HEK293T (cell line): Measurements from ENCODE around the gene MSH3.

Source experiments
- CTCF ChIA-PET: fragments of 350-600 bp; formaldehyde crosslinking; extraction: SDS; loops from one replicate; lab custom pipeline; 2021; ENCODE audit warnings: antibody characterized with exemption, inconsistent platforms; lab: Yijun Ruan, JAX
- POLR2A ChIA-PET: fragments of 350-600 bp; formaldehyde crosslinking; extraction: SDS; loops from one replicate; lab custom pipeline; 2020; ENCODE audit warnings: antibody characterized with exemption, inconsistent platforms; lab: Yijun Ruan, JAX
- DNase-seq: peaks from one replicate; pipeline ENCODE4 v3.0.0; 2012; ENCODE audit warnings: mixed read lengths; ENCODE audit errors: extremely low spot score
- ARNT ChIP-seq: fragments of 450-650 bp; IDR thresholded peaks from 2 replicates; pipeline ENCODE4 v1.6.1; 2017; ENCODE audit warnings: mild to moderate bottlenecking
- BHLHE40 ChIP-seq: fragments of 450-650 bp; IDR thresholded peaks from 2 replicates; pipeline ENCODE4 v1.6.1; 2016; ENCODE audit warnings: mild to moderate bottlenecking, moderate library complexity, borderline replicate concordance
- CTBP1 ChIP-seq: fragments of 450-650 bp; IDR thresholded peaks from 2 replicates; pipeline ENCODE4 v1.6.1; 2016; ENCODE audit warnings: borderline replicate concordance
- ELF4 ChIP-seq: fragments of 450-650 bp; IDR thresholded peaks from 2 replicates; pipeline ENCODE4 v1.6.1; 2017; ENCODE audit warnings: antibody characterized with exemption
- FOXA1 ChIP-seq: fragments of 450-650 bp; IDR thresholded peaks from 2 replicates; pipeline ENCODE4 v1.6.1; 2016; ENCODE audit warnings: mild to moderate bottlenecking
- FOXK2 ChIP-seq: fragments of 450-650 bp; IDR thresholded peaks from 2 replicates; pipeline ENCODE4 v1.6.1; 2016; ENCODE audit warnings: mild to moderate bottlenecking
- FOXM1 ChIP-seq: fragments of 450-650 bp; IDR thresholded peaks from 2 replicates; pipeline ENCODE4 v1.6.1; 2017; ENCODE audit warnings: mild to moderate bottlenecking, borderline replicate concordance
- HDGF ChIP-seq: fragments of 450-650 bp; IDR thresholded peaks from 2 replicates; pipeline ENCODE4 v1.6.1; 2017; ENCODE audit warnings: antibody characterized with exemption, borderline replicate concordance
- L3MBTL2 ChIP-seq: fragments of 450-650 bp; conservative IDR thresholded peaks from 2 replicates; pipeline ENCODE4 v1.6.1; 2016; ENCODE audit warnings: mild to moderate bottlenecking
- LEF1 ChIP-seq: fragments of 450-650 bp; IDR thresholded peaks from 2 replicates; pipeline ENCODE4 v1.6.1; 2017; ENCODE audit warnings: mild to moderate bottlenecking, borderline replicate concordance
- NFRKB ChIP-seq: fragments of 450-650 bp; IDR thresholded peaks from 2 replicates; pipeline ENCODE4 v1.6.1; 2016; ENCODE audit warnings: mild to moderate bottlenecking, moderate library complexity
- PKNOX1 ChIP-seq: fragments of 450-650 bp; IDR thresholded peaks from 2 replicates; pipeline ENCODE4 v1.6.1; 2016
- SP1 ChIP-seq: fragments of 450-650 bp; IDR thresholded peaks from 2 replicates; pipeline ENCODE4 v1.6.1; 2017
- SUZ12 ChIP-seq: fragments of 450-650 bp; IDR thresholded peaks from 2 replicates; pipeline ENCODE4 v1.6.1; 2016; ENCODE audit warnings: mild to moderate bottlenecking
- TARDBP ChIP-seq: fragments of 450-650 bp; IDR thresholded peaks from 2 replicates; pipeline ENCODE4 v1.6.1; 2016
- ZNF384 ChIP-seq: fragments of 450-650 bp; IDR thresholded peaks from 2 replicates; pipeline ENCODE4 v1.6.1; 2016

The MSH3 gene

GRCh38 chr5:80796846-80797245 is 142.4 kb downstream of the MSH3 start:
- no peak for DNase-seq
- POLR2A ChIA-PET, result no interaction called here
- CTCF ChIA-PET, result interaction anchor here (0.6 kb wide), 1 partner anchor 194 kb away, joined by 3 read pairs; no protein-coding TSS in a partner anchor
- no peak for TF ChIP-seq TARDBP
- TF ChIP-seq PKNOX1, result no peak

GRCh38 chr5:80797428-80798024 is 143.1 kb downstream of the MSH3 start:
- no peak for DNase-seq
- ChIA-PET CTCF (no interaction called here), POLR2A (no interaction called here)
- TF ChIP-seq SP1 (no peak), NFRKB (no peak), FOXK2 (no peak), FOXM1 (no peak), FOXA1 (no peak), PKNOX1 (no peak), HDGF (no peak), ZNF384 (no peak), CTBP1 (no peak), L3MBTL2 (no peak), BHLHE40 (no peak), LEF1 (no peak), TARDBP (no peak), ELF4 (no peak), ARNT (no peak), SUZ12 (no peak)

- TF ChIP-seq FOXK2, result no peak
- TF ChIP-seq SP1, result no peak
- no peak for TF ChIP-seq FOXM1
- no peak for TF ChIP-seq HDGF
- no peak for TF ChIP-seq PKNOX1
- TF ChIP-seq ZNF384, result no peak
- no peak for TF ChIP-seq SUZ12
- TF ChIP-seq FOXA1, result no peak
- TF ChIP-seq ARNT, result no peak
- no peak for TF ChIP-seq L3MBTL2
- TF ChIP-seq ELF4, result no peak
- no peak for TF ChIP-seq LEF1
- TF ChIP-seq TARDBP, result no peak
- TF ChIP-seq CTBP1, result no peak
- no peak for TF ChIP-seq NFRKB
- no peak for TF ChIP-seq BHLHE40
- ChIA-PET CTCF (no interaction called here), POLR2A (no interaction called here)
- no peak for DNase-seq
These were observed 143.7 kb downstream of the MSH3 start for GRCh38 chr5:80798166-80798565.

GRCh38 chr5:80798633-80799032 is 144.2 kb downstream of the MSH3 start:
- TF ChIP-seq NFRKB (no peak), ARNT (no peak), ELF4 (no peak), PKNOX1 (no peak), FOXA1 (no peak), TARDBP (no peak), SUZ12 (no peak), LEF1 (no peak), L3MBTL2 (no peak), FOXM1 (no peak), BHLHE40 (no peak), CTBP1 (no peak), SP1 (no peak), FOXK2 (no peak), ZNF384 (no peak), HDGF (no peak)
- ChIA-PET POLR2A (no interaction called here), CTCF (no interaction called here)
- DNase-seq, result no peak

GRCh38 chr5:80799041-80799440 is 144.6 kb downstream of the MSH3 start:
- POLR2A ChIA-PET, result no interaction called here
- DNase-seq, result no peak
- TF ChIP-seq SP1 (no peak), ELF4 (no peak), ARNT (no peak), CTBP1 (no peak), LEF1 (no peak), L3MBTL2 (no peak), ZNF384 (no peak), FOXM1 (no peak), PKNOX1 (no peak), NFRKB (no peak), FOXA1 (no peak)
- CTCF ChIA-PET, result no interaction called here
